ENCODE results near the gene TANC1.

Gene TANC1

DNA sequence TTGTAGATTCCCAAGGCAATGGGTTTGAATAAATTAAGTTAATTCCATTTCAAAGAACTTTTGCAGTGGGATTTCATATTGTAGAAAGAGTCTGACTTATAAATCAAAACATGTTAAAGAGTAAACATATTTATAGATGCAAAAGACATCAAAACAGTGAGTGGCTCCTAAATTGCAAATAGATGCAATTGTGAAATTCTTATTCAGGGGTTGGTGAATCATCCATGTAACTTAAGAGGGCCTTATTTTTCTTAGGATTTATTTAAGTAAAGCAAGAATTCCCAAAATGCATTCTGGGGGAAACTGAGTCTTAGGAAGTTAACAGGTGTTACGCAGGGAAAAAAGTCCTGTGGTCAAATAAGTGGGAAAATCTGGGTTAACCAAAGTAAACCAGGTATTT is 11.3 kb downstream of the TANC1 start:
- H3K9ac ChIP-seq (ENCODE audit: low read depth, low read length), result no peak overlapping the region
- H3K36me3 ChIP-seq (ENCODE audit: insufficient read depth, low read depth, low read length), result no peaks in the 10 kb centered on the region
- H3K27ac ChIP-seq (ENCODE audit: low read length), result no peak overlapping the region
- no peaks in the 10 kb centered on the region for H3K27me3 ChIP-seq (ENCODE audit: insufficient read depth, low read length)
- no peak overlapping the region for H3K4me3 ChIP-seq (ENCODE audit: low read length)
- no peaks in the 10 kb centered on the region for H3K9me3 ChIP-seq (ENCODE audit: insufficient read depth, low read depth, low read length)
- no peaks in the 10 kb centered on the region; the same call in 1 of the 2 replicates for H3K4me1 ChIP-seq (ENCODE audit: insufficient read depth, low read length)

DNA sequence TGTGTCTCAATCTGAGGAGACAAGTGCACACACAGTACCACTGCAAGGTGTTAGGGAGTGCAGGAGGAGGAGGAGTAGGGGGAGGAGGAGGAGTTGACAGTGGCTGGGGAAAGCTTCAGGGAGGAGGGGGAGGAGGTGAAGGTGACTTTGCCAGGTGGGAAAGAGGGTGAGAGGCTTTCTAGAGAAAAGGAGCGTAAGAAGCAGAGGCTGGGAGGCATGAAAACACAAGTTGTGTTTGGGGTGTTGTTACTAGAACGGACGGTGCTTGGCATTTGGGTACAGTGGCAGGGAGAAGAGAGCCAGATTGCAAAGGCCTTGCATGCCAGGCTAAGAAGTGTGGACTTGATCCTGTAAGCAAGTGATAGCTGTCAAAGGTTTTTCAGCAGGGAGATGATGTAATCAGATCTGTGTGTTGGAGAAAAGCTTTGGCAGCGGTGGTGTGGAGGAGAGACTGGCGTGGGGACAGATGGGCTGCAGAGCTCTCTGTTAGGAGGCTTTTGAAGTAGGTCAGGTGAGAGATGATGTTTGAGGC is 16.2 kb downstream of the TANC1 start:
- H3K4me3 ChIP-seq (ENCODE audit: low read length), result no peak overlapping the region
- no peak overlapping the region for H3K27ac ChIP-seq (ENCODE audit: low read length)
- H3K9ac ChIP-seq (ENCODE audit: low read depth, low read length), result no peak overlapping the region
- H3K27me3 ChIP-seq (ENCODE audit: insufficient read depth, low read length), result no peaks in the 10 kb centered on the region
- H3K36me3 ChIP-seq (ENCODE audit: insufficient read depth, low read depth, low read length), result no peaks in the 10 kb centered on the region
- H3K4me1 ChIP-seq (ENCODE audit: insufficient read depth, low read length), result no peaks in the 10 kb centered on the region
- no peaks in the 10 kb centered on the region for H3K9me3 ChIP-seq (ENCODE audit: insufficient read depth, low read depth, low read length)

DNA sequence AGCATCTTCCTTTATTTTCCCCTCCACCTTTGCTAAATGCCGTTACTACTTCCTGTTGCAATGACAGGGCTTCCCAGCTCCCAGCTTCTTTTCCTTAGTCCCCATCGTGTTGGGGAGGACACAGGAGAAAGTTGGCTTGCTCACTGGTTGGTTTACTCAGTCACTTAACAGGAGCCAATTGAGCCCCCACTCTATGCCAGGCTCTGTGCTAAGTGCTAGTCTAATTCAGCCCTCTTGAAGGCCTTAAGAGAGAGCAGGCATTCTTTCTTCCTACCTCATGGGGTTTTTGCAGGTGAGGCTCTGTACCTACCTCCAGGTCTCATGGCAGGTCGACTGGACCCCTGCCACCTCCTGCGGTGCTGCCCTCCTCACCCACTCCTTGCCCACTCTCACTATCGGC is 20.1 kb downstream of the TANC1 start:
- H3K9me3 ChIP-seq (ENCODE audit: insufficient read depth, low read depth, low read length), result no peaks in the 10 kb centered on the region
- H3K4me1 ChIP-seq (ENCODE audit: insufficient read depth, low read length), result peaks cover 4% of the 10 kb centered on the region; the same call in 1 of the 2 replicates
- no peaks in the 10 kb centered on the region for H3K36me3 ChIP-seq (ENCODE audit: insufficient read depth, low read depth, low read length)
- no peak overlapping the region for H3K27ac ChIP-seq (ENCODE audit: low read length)
- H3K4me3 ChIP-seq (ENCODE audit: low read length), result no peak overlapping the region
- H3K27me3 ChIP-seq (ENCODE audit: insufficient read depth, low read length), result no peaks in the 10 kb centered on the region
- no peak overlapping the region for H3K9ac ChIP-seq (ENCODE audit: low read depth, low read length)

DNA sequence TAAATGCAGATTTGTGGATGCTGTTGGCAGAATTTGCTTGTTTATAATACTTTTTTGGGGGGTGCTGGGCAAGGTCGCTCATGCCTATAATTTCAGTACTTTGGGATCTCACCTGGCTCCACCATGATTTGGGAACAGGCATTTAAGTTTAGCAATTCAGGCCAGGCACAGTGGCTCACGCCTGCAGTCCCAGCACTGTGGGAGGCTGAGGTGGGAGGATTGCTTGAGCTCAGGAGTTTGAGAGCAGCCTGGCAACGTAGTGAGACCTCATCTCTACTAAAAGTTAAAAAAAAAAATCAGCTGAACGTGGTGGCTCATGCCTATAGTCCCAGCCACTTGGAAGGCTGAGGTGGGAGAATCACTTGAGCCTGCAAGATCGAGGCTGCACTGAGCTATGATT is 20.7 kb downstream of the TANC1 start:
- H3K9ac ChIP-seq (ENCODE audit: low read depth, low read length), result no peak overlapping the region
- no peaks in the 10 kb centered on the region for H3K9me3 ChIP-seq (ENCODE audit: insufficient read depth, low read depth, low read length)
- H3K27me3 ChIP-seq (ENCODE audit: insufficient read depth, low read length), result no peaks in the 10 kb centered on the region
- H3K27ac ChIP-seq (ENCODE audit: low read length), result no peak overlapping the region
- H3K36me3 ChIP-seq (ENCODE audit: insufficient read depth, low read depth, low read length), result no peaks in the 10 kb centered on the region
- no peak overlapping the region for H3K4me3 ChIP-seq (ENCODE audit: low read length)
- peaks cover 4% of the 10 kb centered on the region; the same call in 1 of the 2 replicates for H3K4me1 ChIP-seq (ENCODE audit: insufficient read depth, low read length)

DNA sequence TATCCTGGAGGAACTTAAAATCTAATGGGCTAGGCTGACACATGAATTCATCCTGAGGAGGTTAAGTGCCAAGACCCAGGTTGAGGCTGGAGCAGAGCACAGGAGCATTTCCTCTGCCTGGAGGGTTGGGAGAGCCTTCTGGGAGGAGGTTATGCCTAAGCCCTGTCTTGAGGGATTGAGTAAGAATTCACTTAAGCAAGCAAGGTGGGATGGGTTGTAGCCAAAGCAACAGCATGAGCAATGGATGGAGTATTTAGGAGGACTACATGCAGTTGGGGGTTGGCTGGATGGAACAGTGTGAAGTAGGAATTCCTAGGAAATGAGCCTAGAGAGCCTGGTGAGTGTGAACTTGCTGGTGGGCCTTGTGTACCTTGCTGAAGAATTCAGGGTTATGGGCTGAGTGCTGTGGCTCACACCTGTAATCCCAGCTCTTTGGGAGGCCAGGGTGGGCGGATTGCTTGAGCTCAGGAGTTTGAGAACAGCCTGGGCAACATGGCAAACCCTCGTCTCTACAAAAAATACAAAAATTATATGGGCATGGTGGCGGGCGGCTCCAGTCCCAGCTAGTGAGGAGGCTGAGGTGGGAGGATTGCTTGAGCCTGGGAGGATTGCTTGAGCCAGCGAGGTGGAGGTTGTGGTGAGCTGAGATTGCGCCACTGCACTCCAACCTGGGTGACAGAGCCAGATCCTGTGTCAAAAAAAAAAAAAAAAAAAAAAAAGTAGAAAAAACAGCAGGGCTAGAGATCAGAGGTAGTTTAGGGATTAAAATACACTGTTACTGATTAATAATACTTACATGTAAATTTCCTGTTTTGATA is 22.2 kb downstream of the TANC1 start:
- Histone ChIP-seq H3K9me3 (ENCODE audit: insufficient read depth, low read depth, low read length) (no peaks in the 10 kb centered on the region), H3K27ac (ENCODE audit: low read length) (no peak overlapping the region), H3K4me3 (ENCODE audit: low read length) (no peak overlapping the region), H3K36me3 (ENCODE audit: insufficient read depth, low read depth, low read length) (no peaks in the 10 kb centered on the region), H3K4me1 (ENCODE audit: insufficient read depth, low read length) (peaks cover 12% of the 10 kb centered on the region), H3K27me3 (ENCODE audit: insufficient read depth, low read length) (no peaks in the 10 kb centered on the region), H3K9ac (ENCODE audit: low read depth, low read length) (no peak overlapping the region)

DNA sequence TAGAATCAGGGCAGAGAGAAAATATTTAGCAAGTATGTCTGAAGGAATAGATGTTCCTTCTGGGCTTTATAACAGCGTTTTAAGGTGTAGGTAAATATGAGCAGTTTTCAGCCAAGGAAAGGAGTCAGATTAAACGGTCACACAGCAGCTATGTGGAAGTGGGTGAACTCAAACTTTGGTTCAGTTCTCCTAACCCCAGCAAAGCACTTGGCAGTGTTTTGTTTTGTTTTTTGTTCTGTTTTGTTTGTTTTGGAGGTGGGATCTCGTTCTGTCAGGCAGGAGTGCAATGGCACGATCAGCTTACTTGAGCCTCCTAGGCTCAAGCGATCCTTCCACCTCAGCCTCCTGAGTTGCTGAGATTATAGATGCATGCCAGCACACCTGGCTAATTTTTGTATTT is 24.6 kb downstream of the TANC1 start:
- H3K4me3 ChIP-seq (ENCODE audit: low read length), result no peak overlapping the region
- no peak overlapping the region for H3K9ac ChIP-seq (ENCODE audit: low read depth, low read length)
- H3K36me3 ChIP-seq (ENCODE audit: insufficient read depth, low read depth, low read length), result no peaks in the 10 kb centered on the region
- H3K9me3 ChIP-seq (ENCODE audit: insufficient read depth, low read depth, low read length), result no peaks in the 10 kb centered on the region
- peaks cover 12% of the 10 kb centered on the region for H3K4me1 ChIP-seq (ENCODE audit: insufficient read depth, low read length)
- H3K27ac ChIP-seq (ENCODE audit: low read length), result no peak overlapping the region
- no peaks in the 10 kb centered on the region for H3K27me3 ChIP-seq (ENCODE audit: insufficient read depth, low read length)

DNA sequence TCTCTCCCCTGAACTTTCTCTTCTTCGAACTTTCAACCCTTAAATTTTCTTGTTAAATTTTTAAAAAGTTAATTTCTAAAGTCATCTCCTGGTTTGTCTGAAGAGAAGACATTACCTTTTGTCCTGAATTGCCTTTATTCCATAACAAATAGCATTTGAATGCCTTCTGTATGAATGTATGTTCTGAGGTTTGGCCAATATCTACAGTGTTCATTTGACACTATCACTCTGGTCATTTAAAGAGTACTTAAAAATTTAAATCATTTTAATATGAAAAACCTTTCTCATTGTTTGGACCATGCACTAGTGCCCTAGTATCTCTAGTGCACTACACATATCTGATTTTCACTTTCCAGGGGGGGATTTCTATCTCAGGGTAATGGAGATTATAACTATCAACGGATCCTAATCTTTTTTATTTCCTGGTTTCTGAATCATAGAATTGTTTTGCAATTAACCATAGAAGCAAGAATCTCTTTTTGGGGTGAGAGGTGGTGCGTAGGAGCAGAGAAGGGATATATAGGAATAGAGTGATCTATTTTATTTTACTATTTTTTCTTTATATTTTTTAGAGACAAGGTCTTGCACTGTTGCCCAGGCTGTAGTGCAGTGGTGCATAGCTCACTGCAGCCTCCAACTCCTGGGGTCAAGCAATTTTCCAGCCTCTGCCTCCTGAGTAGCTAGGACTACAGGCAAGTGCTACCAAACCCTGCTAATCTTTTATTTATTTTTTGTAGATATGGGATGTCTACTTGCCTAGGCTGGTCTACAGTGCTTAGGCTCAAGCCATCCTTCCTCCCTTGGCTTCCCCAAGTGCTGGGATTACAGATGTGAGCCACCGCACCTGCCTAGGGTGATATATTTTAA is 25.5 kb downstream of the TANC1 start:
- H3K9me3 ChIP-seq (ENCODE audit: insufficient read depth, low read depth, low read length), result no peaks in the 10 kb centered on the region
- no peaks in the 10 kb centered on the region for H3K36me3 ChIP-seq (ENCODE audit: insufficient read depth, low read depth, low read length)
- H3K27me3 ChIP-seq (ENCODE audit: insufficient read depth, low read length), result no peaks in the 10 kb centered on the region
- peaks cover 12% of the 10 kb centered on the region for H3K4me1 ChIP-seq (ENCODE audit: insufficient read depth, low read length)
- no peak overlapping the region for H3K4me3 ChIP-seq (ENCODE audit: low read length)
- H3K27ac ChIP-seq (ENCODE audit: low read length), result no peak overlapping the region
- H3K9ac ChIP-seq (ENCODE audit: low read depth, low read length), result no peak overlapping the region

DNA sequence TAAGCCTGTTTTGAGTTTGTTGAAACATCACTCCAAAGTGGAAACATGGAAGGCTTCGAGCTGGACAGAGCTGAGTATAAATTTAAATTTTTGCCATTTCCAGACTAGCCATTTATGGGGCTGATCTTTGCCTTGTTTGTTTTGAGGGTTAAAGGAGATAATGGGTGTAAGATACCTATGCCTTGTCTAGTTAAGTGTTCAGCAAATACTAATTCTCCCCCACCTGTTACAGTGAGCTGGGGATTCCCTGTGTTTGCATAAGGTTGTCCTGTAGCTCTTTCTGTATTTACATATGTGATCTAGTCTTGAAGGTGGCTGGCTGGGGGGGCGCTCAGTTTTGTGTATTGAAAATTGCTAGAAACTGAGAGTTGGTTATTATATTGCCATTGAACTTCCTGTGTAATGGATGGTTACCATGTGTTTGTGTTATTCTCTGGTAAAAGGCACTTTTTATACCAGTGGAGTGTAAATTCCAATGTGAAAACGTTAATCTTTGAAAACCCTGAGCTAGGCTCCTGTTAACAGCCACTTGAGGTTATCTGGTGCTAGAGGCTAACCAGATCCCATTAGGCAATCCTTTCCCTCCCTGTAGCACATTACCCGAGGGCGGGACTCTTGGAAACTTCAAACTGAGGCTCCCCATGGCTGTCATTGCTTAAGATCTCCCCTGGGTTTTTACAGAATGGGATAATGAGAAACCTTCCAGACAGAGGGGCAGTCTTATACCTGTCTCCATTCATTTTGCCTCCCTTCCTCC is 26.7 kb downstream of the TANC1 start:
- H3K27ac ChIP-seq (ENCODE audit: low read length), result no peak overlapping the region

DNA sequence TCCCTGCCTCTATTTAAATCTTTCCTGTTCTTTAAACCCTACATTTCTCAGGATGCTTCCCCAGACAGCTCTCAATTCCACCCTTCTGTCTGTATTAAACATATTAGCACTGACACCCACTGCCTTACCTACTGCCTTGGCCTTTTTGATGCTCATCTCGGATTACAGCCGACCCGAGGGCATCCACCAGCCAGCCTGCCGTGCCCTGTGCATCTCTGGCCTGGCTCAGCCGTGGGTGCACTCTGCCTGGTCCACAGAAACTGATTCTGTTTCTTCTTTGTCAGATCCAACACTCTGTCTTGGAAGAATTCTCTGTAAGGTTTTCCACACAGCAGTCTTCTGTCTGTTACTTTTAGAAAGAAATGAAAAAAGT is 27.2 kb downstream of the TANC1 start:
- H3K4me3 ChIP-seq (ENCODE audit: low read length), result no peak overlapping the region
- peaks cover 8% of the 10 kb centered on the region for H3K4me1 ChIP-seq (ENCODE audit: insufficient read depth, low read length)
- H3K27ac ChIP-seq (ENCODE audit: low read length), result no peak overlapping the region
- no peaks in the 10 kb centered on the region for H3K9me3 ChIP-seq (ENCODE audit: insufficient read depth, low read depth, low read length)
- H3K36me3 ChIP-seq (ENCODE audit: insufficient read depth, low read depth, low read length), result no peaks in the 10 kb centered on the region
- no peaks in the 10 kb centered on the region for H3K27me3 ChIP-seq (ENCODE audit: insufficient read depth, low read length)
- no peak overlapping the region for H3K9ac ChIP-seq (ENCODE audit: low read depth, low read length)

More for the DNA sequence above, 26.7 kb downstream of the TANC1 start:
- H3K4me1 ChIP-seq (ENCODE audit: insufficient read depth, low read length), result peaks cover 12% of the 10 kb centered on the region
- H3K9ac ChIP-seq (ENCODE audit: low read depth, low read length), result no peak overlapping the region
- no peak overlapping the region; the same call in 1 of the 2 replicates for H3K4me3 ChIP-seq (ENCODE audit: low read length)
- no peaks in the 10 kb centered on the region for H3K9me3 ChIP-seq (ENCODE audit: insufficient read depth, low read depth, low read length)
- H3K36me3 ChIP-seq (ENCODE audit: insufficient read depth, low read depth, low read length), result no peaks in the 10 kb centered on the region
- no peaks in the 10 kb centered on the region for H3K27me3 ChIP-seq (ENCODE audit: insufficient read depth, low read length)

DNA sequence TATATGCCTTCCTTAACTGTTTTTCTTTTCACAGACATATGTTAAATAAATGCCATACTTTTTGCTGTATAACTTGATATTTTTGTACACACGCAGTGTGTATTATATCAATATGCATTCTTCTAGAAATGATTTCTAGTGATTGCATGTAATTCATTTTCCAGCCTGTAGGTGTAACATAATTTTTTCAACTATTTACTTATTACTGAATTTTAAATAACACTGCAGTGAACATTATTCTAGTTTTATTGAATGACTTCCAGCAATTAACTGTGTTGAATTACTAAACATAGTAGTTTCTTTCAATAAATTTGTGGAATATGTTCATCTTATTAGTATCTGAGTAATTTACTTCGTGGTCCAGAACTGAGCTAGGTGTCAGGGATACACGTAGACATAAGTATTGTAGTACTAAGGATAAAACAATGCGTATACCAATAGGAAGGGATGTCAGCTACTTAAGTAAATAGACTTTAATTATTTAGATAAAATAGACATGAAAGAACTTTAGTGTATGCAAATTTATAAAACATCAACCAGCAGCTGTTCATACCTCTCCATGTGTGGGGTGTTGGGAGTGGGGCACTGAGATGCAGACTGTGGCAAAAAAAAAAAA is 28.0 kb downstream of the TANC1 start:
- Histone ChIP-seq H3K9me3 (ENCODE audit: insufficient read depth, low read depth, low read length) (no peaks in the 10 kb centered on the region), H3K4me3 (ENCODE audit: low read length) (no peak overlapping the region), H3K27ac (ENCODE audit: low read length) (no peak overlapping the region), H3K36me3 (ENCODE audit: insufficient read depth, low read depth, low read length) (no peaks in the 10 kb centered on the region), H3K4me1 (ENCODE audit: insufficient read depth, low read length) (peaks cover 8% of the 10 kb centered on the region), H3K27me3 (ENCODE audit: insufficient read depth, low read length) (no peaks in the 10 kb centered on the region), H3K9ac (ENCODE audit: low read depth, low read length) (no peak overlapping the region)

Measured in iPS-20b (cell line).